Tibial nerve (tissue), 4 donors: ENCODE data around the gene IL17B. TPM values are rescaled to one million over a fixed set of nuclear protein-coding genes. Genes with fewer than 3 reads are reported as not detected.

ENCODE experiments used
- DNase-seq, 2 donors: peaks; one replicate each; pipeline ENCODE4 v3.0.0-alpha.2; 2019; ENCODE audit warnings: low spot score in 2 of 2
- H3K27ac ChIP-seq, 4 donors: fragments of 200-600 bp; sonication (generic) in 3 of 4; one replicate each; pipeline ENCODE4 v1.5.1; 2017 to 2019; ENCODE audit warnings: mild to moderate bottlenecking in 1 of 4
- H3K27me3 ChIP-seq, 2 donors: fragments of 200-600 bp; sonication (generic) in 1 of 2; one replicate each; pipeline versions ENCODE4 v1.5.1 to v1.6.0; 2017 to 2019
- H3K36me3 ChIP-seq, 3 donors: fragments of 200-600 bp; sonication (generic); one replicate each; pipeline ENCODE4 v1.5.1; 2018 to 2019
- H3K4me1 ChIP-seq, 4 donors: fragments of 200-600 bp; sonication (generic) in 3 of 4; one replicate each; pipeline ENCODE4 v1.5.1; 2017 to 2019
- H3K4me3 ChIP-seq, 4 donors: fragments of 200-600 bp; sonication (generic) in 3 of 4; one replicate each; pipeline ENCODE4 v1.5.1; 2017 to 2019; ENCODE audit warnings: mild to moderate bottlenecking in 1 of 4, moderate library complexity in 1 of 4
- H3K9me3 ChIP-seq, 4 donors: fragments of 200-600 bp; sonication (generic) in 3 of 4; one replicate each; pipeline ENCODE4 v1.5.1; 2017 to 2019
- CTCF ChIP-seq, 5 experiments: fragments of 200-600 bp in 3 of 5; fragments of 450-650 bp in 2 of 5; sonication (generic) in 3 of 5; IDR thresholded peaks; one replicate each; pipeline ENCODE4 v1.5.1; 2016 to 2019; ENCODE audit warnings: antibody characterized with exemption in 5 of 5, mild to moderate bottlenecking in 3 of 5, moderate library complexity in 2 of 5
- EP300 ChIP-seq, 2 donors: sonication (generic); formaldehyde crosslinking; IDR thresholded peaks; one replicate each; pipeline ENCODE4 v1.6.1; 2017; ENCODE audit warnings: antibody characterized with exemption in 2 of 2, mild to moderate bottlenecking in 1 of 2
- POLR2A ChIP-seq, 2 donors: fragments of 450-650 bp; IDR thresholded peaks; one replicate each; pipeline ENCODE4 v1.6.1; 2017; ENCODE audit warnings: antibody characterized with exemption in 2 of 2, mild to moderate bottlenecking in 2 of 2, moderate library complexity in 2 of 2
- WGBS, 2 donors: methylation state at CpG; one replicate each; pipeline ENCODE4 v1.1.5; 2018; 5-methylcytosine and 5-hydroxymethylcytosine counted together
- total RNA-seq, 4 donors: library from RNA; depleted of rRNA; stranded (reverse); fragments of >200 nt; gene quantifications; one replicate each; pipeline ENCODE4 v1.1.0, GENCODE V29; 2016

The IL17B gene
- total RNA-seq, 4 donors from 2014 or later: 22.8 to 109 (median 80.7) TPM

GRCh38 chr5:149382517-149383220, 3.6 kb upstream of the IL17B start:
- 63 to 71% methylated on average over 12 of the region's 12 CpGs for WGBS, 2 donors
- H3K27me3 ChIP-seq: no peaks in the 10 kb centered on the region
- DNase-seq: no peak
- no peak for TF ChIP-seq POLR2A (IDR thresholded peaks at IDR 0.05)
- TF ChIP-seq CTCF (IDR thresholded peaks at IDR 0.05): no peak
- TF ChIP-seq EP300 (IDR thresholded peaks at IDR 0.05): no peak
- peaks cover 0 to 67% (median 5%) of the 10 kb centered on the region in 4 donors for H3K4me1 ChIP-seq
- H3K4me3 ChIP-seq: no peak overlapping the region
- H3K9me3 ChIP-seq: no peaks in the 10 kb centered on the region
- H3K36me3 ChIP-seq: no peaks in the 10 kb centered on the region
- peak overlapping the region in 2 of 4 donors; percentile 23 to 66 for H3K27ac ChIP-seq

- Histone ChIP-seq H3K36me3 (no peaks in the 10 kb centered on the region), H3K27me3 (no peaks in the 10 kb centered on the region), H3K4me1 (peaks cover 0 to 65% (median 5%) of the 10 kb centered on the region in 4 donors), H3K27ac (peak overlapping the region in 3 of 4 donors; percentile 20 to 83 (median 79)), H3K9me3 (no peaks in the 10 kb centered on the region), H3K4me3 (no peak overlapping the region)
- 31 to 42% methylated on average over 10 to 12 of the region's 16 CpGs for WGBS, 2 donors
- TF ChIP-seq POLR2A (IDR thresholded peaks at IDR 0.05) (no peak), CTCF (IDR thresholded peaks at IDR 0.05) (peak; percentile 81 to 95 (median 91))
- peak; percentile 53 to 82 for DNase-seq
Measured at GRCh38 chr5:149381986-149382338, 2.9 kb upstream of the IL17B start.

GRCh38 chr5:149381261-149381985, 2.3 kb upstream of the IL17B start:
- no peak for DNase-seq
- no peak overlapping the region for H3K4me3 ChIP-seq

GRCh38 chr5:149380466-149381121, 1.5 kb upstream of the IL17B start:
- Histone ChIP-seq H3K4me3 (no peak overlapping the region), H3K27ac (peak overlapping the region; percentile 16 to 83 (median 60)), H3K27me3 (no peaks in the 10 kb centered on the region), H3K4me1 (peaks cover 0 to 51% (median 5%) of the 10 kb centered on the region in 4 donors), H3K36me3 (no peaks in the 10 kb centered on the region), H3K9me3 (no peaks in the 10 kb centered on the region)
- TF ChIP-seq EP300 (IDR thresholded peaks at IDR 0.05): no peak
- no peak for TF ChIP-seq CTCF (IDR thresholded peaks at IDR 0.05)
- TF ChIP-seq POLR2A (IDR thresholded peaks at IDR 0.05): no peak
- DNase-seq: no peak
- 59 to 74% methylated on average over 16 of the region's 16 CpGs for WGBS, 2 donors

More at GRCh38 chr5:149381261-149381985, 2.3 kb upstream of the IL17B start:
- WGBS, 2 donors: 42 to 45% methylated on average over 8 of the region's 8 CpGs
- peaks cover 0 to 59% (median 5%) of the 10 kb centered on the region in 4 donors for H3K4me1 ChIP-seq
- H3K36me3 ChIP-seq: no peaks in the 10 kb centered on the region
- no peaks in the 10 kb centered on the region for H3K9me3 ChIP-seq
- H3K27ac ChIP-seq: peak overlapping the region in 3 of 4 donors; percentile 20 to 83 (median 79)
- TF ChIP-seq CTCF (IDR thresholded peaks at IDR 0.05) (no peak), EP300 (IDR thresholded peaks at IDR 0.05) (no peak), POLR2A (IDR thresholded peaks at IDR 0.05) (no peak)
- no peaks in the 10 kb centered on the region for H3K27me3 ChIP-seq
